Measurements from ENCODE around the gene THRB. TPM values are rescaled to one million over a fixed set of nuclear protein-coding genes. Genes with fewer than 3 reads are reported as not detected.

Gene THRB
- total and polyA plus RNA-seq, 8 donors: 2.1 to 12.4 (median 7.8) TPM

GRCh38 chr3:24164967-24165602, 329.6 kb downstream of the THRB start:
- DNase-seq: peak in 1 of 6 donors; percentile 23
- no peak overlapping the region for H3K4me3 ChIP-seq
- no peaks in the 10 kb centered on the region for H3K27me3 ChIP-seq
- H3K4me1 ChIP-seq: no peaks in the 10 kb centered on the region
- H3K9me3 ChIP-seq: no peaks in the 10 kb centered on the region
- TF ChIP-seq CTCF (IDR thresholded peaks at IDR 0.05): no peak
- no peak overlapping the region for H3K27ac ChIP-seq
- 84 to 86% methylated on average over 14 of the region's 14 CpGs for WGBS, 2 donors
- peak; percentile 67 to 91 (median 81) for ATAC-seq
- intact Hi-C loops (cut with DNase I): no loop called here
- H3K36me3 ChIP-seq: no peaks in the 10 kb centered on the region
- FAIRE-seq: no peak

- no peak for FAIRE-seq
- intact Hi-C loops (cut with DNase I): no loop called here
- Histone ChIP-seq H3K4me3 (no peak overlapping the region), H3K27ac (no peak overlapping the region), H3K9me3 (no peaks in the 10 kb centered on the region), H3K36me3 (no peaks in the 10 kb centered on the region), H3K27me3 (no peaks in the 10 kb centered on the region), H3K4me1 (no peaks in the 10 kb centered on the region)
- no peak for ATAC-seq
- no peak for TF ChIP-seq CTCF (IDR thresholded peaks at IDR 0.05)
- DNase-seq: no peak
- WGBS, 2 donors: 67 to 74% methylated on average over 3 of the region's 3 CpGs
Measured at GRCh38 chr3:24162929-24163328, 331.7 kb downstream of the THRB start.

DNA sequence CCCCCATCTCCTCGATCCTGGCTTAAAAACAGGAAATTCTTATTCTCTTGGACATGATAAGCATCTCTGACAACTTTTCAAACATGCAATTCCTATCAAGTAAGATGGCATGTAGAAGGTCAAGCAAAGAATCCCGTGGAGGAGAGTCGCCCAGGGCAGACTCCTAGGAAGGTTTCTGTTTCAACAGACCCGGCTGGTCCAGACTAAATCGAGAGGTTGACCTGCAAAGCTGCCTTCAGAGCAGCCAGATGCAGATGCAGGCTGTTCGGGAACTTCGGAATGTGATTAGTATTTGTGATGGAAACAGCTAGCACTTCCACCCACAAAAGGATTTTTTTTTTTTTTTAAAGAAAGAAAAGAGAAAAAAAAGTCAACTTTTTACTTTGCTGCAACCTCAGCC, 332.8 kb downstream of the THRB start:
- no peak for TF ChIP-seq CTCF (IDR thresholded peaks at IDR 0.05)
- WGBS, 2 donors: 73 to 86% methylated on average over 7 of the region's 7 CpGs
- no peaks in the 10 kb centered on the region for H3K36me3 ChIP-seq
- intact Hi-C loops (cut with DNase I): no loop called here
- H3K27ac ChIP-seq: no peak overlapping the region
- no peak for FAIRE-seq
- ATAC-seq: no peak
- no peaks in the 10 kb centered on the region for H3K9me3 ChIP-seq
- H3K4me3 ChIP-seq: no peak overlapping the region
- H3K4me1 ChIP-seq: no peaks in the 10 kb centered on the region
- no peak for DNase-seq
- H3K27me3 ChIP-seq: no peaks in the 10 kb centered on the region

- H3K4me3 ChIP-seq: no peak overlapping the region
- no peaks in the 10 kb centered on the region for H3K4me1 ChIP-seq
- intact Hi-C loops (cut with DNase I): no loop called here
- H3K36me3 ChIP-seq: no peaks in the 10 kb centered on the region
- no peak for FAIRE-seq
- TF ChIP-seq CTCF (IDR thresholded peaks at IDR 0.05): no peak
- 80 to 84% methylated on average over 11 to 12 of the region's 12 CpGs for WGBS, 2 donors
- no peak for ATAC-seq
- DNase-seq: no peak
- no peaks in the 10 kb centered on the region for H3K9me3 ChIP-seq
- no peaks in the 10 kb centered on the region for H3K27me3 ChIP-seq
- H3K27ac ChIP-seq: no peak overlapping the region
Measured at GRCh38 chr3:24160424-24161095, 334.1 kb downstream of the THRB start.
